Muscle of leg (tissue), 16 donors: ENCODE data around the gene GATB. TPM values are rescaled to one million over a fixed set of nuclear protein-coding genes. Genes with fewer than 3 reads are reported as not detected.

Source experiments
- DNase-seq: peaks from one replicate; pipeline ENCODE4 v3.0.0; 2013
- H3K27ac ChIP-seq: one replicate; pipeline ENCODE4 v1.5.1; 2013; ENCODE audit warnings: mild to moderate bottlenecking, low read length, control low read depth
- H3K27me3 ChIP-seq: one replicate; pipeline ENCODE4 v1.6.1; 2013; ENCODE audit warnings: low read length; ENCODE audit not compliant: control insufficient read depth, insufficient read depth
- H3K36me3 ChIP-seq: one replicate; pipeline ENCODE4 v1.6.1; 2013; ENCODE audit warnings: low read length; ENCODE audit not compliant: control insufficient read depth, insufficient read depth
- H3K4me1 ChIP-seq: one replicate; pipeline ENCODE4 v1.6.1; 2013; ENCODE audit warnings: low read length; ENCODE audit not compliant: control insufficient read depth, insufficient read depth
- H3K4me3 ChIP-seq: one replicate; pipeline ENCODE4 v1.5.1; 2013; ENCODE audit warnings: low read length, control low read depth
- H3K9me3 ChIP-seq: replicated peaks from 2 replicates; pipeline ENCODE4 v1.6.1; 2013; ENCODE audit warnings: low read depth, low read length; ENCODE audit not compliant: control insufficient read depth
- WGBS: methylation state at CpG from one replicate; pipeline ENCODE4 v1.1.5; 2013; ENCODE audit warnings: missing lambda C conversion rate; ENCODE audit not compliant: insufficient coverage; 5-methylcytosine and 5-hydroxymethylcytosine counted together
- long read RNA-seq, 11 donors: transcript quantifications; one replicate each; lab custom pipeline, GENCODE V29; 2026
- polyA plus RNA-seq, 8 donors: library from polyadenylated mRNA; unstranded; fragments of 120-200 nt; gene quantifications; one replicate each; pipeline versions ENCODE4 v1.2.1 to v1.2.3, GENCODE V29; 2013; ENCODE audit warnings: inconsistent platforms in 1 of 8, low replicate concordance in 1 of 8; ENCODE audit not compliant: insufficient read length in 8 of 8, insufficient read depth in 1 of 8
- total RNA-seq: library from RNA; stranded (reverse); fragments of 120-200 nt; gene quantifications from one replicate; pipeline ENCODE4 v1.2.4, GENCODE V29; 2013

GATB gene, protein sequence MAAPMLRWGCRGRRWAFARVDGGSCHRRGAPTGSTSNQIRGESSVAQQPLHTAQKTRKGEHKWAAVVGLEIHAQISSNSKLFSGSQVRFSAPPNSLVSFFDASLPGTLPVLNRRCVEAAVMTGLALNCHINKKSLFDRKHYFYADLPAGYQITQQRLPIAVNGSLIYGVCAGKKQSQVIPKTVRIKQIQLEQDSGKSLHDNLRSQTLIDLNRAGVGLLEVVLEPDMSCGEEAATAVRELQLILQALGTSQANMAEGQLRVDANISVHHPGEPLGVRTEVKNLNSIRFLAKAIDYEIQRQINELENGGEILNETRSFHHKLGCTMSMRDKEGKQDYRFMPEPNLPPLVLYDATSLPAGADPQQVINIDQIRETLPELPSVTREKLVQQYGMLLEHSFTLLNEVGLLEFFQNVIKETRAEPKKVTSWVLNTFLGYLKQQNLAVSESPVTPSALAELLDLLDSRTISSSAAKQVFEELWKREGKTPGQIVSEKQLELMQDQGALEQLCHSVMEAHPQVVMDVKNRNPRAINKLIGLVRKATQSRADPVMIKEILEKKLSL
- total RNA-seq = 15.4 TPM
- polyA plus RNA-seq = 10 to 100 TPM; 18.0 to 23.9 (median 20.4) TPM
- long read RNA-seq, donor 1, partial matches to known transcripts = 0 of 3 reads
- long read RNA-seq, donor 1, other reads (novel, unspliced or antisense) = 0 of 3 reads
- long read RNA-seq, donor 2 = 0 reads
- long read RNA-seq, donor 3, transcript GATB-201 (13 exons, 2,385 nt) = major isoform, 10 of 11 reads
- long read RNA-seq, donor 3, partial matches to known transcripts = 0 of 11 reads
- long read RNA-seq, donor 3, other reads (novel, unspliced or antisense) = 0 of 11 reads
- long read RNA-seq, donor 4, partial matches to known transcripts = 0 of 3 reads
- long read RNA-seq, donor 4, other reads (novel, unspliced or antisense) = 0 of 3 reads
- long read RNA-seq, donor 5, transcript GATB-201 (13 exons, 2,385 nt) = major isoform, 8 of 10 reads
- long read RNA-seq, donor 5, partial matches to known transcripts = 0 of 10 reads
- long read RNA-seq, donor 5, other reads (novel, unspliced or antisense) = 0 of 10 reads
- long read RNA-seq, donor 6, transcript GATB-201 (13 exons, 2,385 nt) = major isoform, 6 of 8 reads
- long read RNA-seq, donor 6, partial matches to known transcripts = 0 of 8 reads
- long read RNA-seq, donor 6, other reads (novel, unspliced or antisense) = 0 of 8 reads
- long read RNA-seq, donor 7, partial matches to known transcripts = 0 of 2 reads
- long read RNA-seq, donor 7, other reads (novel, unspliced or antisense) = 0 of 2 reads
- long read RNA-seq, donor 8, partial matches to known transcripts = 0 of 1 reads
- long read RNA-seq, donor 8, other reads (novel, unspliced or antisense) = 0 of 1 reads
- long read RNA-seq, donor 9, partial matches to known transcripts = 0 of 3 reads
- long read RNA-seq, donor 9, other reads (novel, unspliced or antisense) = 0 of 3 reads
- long read RNA-seq, donor 10, partial matches to known transcripts = 0 of 4 reads
- long read RNA-seq, donor 10, other reads (novel, unspliced or antisense) = 0 of 4 reads
- long read RNA-seq, donor 11, partial matches to known transcripts = 0 of 5 reads
- long read RNA-seq, donor 11, other reads (novel, unspliced or antisense) = 0 of 5 reads

DNA sequence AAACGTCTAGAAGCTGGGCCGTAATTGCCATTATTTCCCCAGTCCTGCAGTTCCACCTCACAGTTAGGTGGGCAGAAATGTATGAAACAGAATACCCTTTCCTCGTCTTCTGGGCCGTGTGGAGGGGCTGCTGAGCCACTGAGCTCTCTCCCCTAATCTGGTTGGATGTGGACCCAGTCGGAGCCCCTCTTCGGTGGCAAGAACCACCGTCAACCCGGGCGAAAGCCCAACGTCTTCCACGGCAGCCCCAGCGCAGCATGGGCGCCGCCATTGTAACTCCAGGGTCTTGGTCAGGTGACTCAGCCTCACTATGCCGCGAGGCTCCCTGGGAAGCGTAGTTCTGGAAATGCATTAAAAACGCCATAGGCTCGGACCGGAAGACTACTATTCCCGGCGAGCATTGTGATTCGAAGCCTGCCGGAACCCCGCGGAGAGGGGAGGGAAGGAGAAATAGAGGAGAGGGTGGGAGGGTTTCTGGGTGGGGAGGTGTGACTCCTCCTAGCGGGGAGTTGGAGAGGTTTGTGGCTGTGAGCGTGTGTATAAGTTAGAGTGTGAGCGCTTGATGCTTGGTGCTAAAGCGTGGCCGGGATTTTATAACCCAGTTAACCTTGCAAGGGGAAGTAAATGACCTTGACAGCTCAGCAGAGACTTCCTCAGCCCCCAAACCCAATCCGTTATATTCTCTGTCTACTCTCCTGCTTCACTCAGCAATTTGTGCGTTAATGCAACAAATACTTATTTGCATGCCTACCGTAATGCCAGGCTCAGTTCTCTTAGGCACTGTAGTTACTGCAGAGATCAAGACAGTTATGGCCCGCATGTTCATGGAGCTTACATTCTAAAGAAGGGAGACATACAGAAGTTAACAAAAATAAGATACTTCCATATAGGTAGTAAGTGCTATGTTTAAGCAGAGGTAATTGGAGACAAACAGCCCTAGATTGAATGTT lies at the start of gene GATB:
GATB (minus strand) TSS at position 296 of the 950 bp plus-strand sequence; CDS start at position 271, 25 bp downstream.
- H3K4me3 ChIP-seq = peak within 1 kb of the TSS; percentile 83
- H3K36me3 ChIP-seq = peaks cover 6% of the 10 kb centered on the region
- 2% methylated on average over 29 of the region's 35 CpGs for WGBS
- no peaks in the 10 kb centered on the region for H3K27me3 ChIP-seq
- peaks cover 7% of the 10 kb centered on the region for H3K4me1 ChIP-seq
- H3K9me3 ChIP-seq = no peaks in the 10 kb centered on the region
- peak within 1 kb of the TSS; percentile 68 for H3K27ac ChIP-seq
- peak; percentile 99 for DNase-seq

DNA sequence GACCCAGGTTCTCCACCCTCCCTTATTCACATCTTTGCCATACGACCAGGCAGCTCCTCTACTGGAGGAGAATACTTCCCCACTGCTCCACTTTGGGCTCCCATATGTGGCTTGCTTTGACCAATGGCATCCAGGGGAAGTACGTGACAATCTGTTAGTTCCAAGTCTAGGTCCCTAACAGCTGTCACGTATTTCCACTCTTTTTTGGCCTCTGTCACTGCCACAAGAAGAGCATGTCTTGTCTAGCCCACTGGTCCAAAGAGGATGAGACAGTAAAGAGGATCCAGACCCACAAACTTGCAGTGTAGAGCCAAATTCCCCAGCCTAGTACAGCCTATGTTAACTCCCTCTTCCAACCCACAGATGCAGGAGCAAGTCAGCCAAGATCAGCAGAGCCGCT lies 49.7 kb upstream of the GATB start:
- Histone ChIP-seq H3K4me3 (no peak overlapping the region), H3K27me3 (no peaks in the 10 kb centered on the region), H3K27ac (no peak overlapping the region), H3K4me1 (peaks cover 12% of the 10 kb centered on the region), H3K9me3 (no peaks in the 10 kb centered on the region), H3K36me3 (no peaks in the 10 kb centered on the region)
- WGBS = 59% methylated on average over 3 of the region's 4 CpGs
- no peak for DNase-seq

DNA sequence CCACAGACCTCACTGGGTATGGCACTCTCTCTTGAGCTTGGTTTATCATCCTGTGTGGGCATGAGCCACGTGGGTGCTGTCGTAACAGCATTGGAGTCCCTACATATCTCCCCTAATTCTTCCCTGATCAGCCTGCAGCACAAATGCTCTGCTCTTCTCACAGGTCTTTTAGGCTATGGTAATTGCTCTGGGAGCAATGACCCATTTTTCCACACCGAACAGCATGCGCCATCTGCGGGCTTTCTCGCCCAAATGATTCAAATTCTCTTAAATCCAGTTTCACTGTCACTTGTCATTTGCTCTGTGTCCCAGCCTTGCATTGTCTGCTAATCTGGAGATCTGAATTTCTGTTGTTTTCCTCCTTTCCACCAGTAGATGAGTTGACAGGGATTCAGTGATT lies 48.9 kb upstream of the GATB start:
- Histone ChIP-seq H3K27me3 (no peaks in the 10 kb centered on the region), H3K4me1 (peaks cover 12% of the 10 kb centered on the region), H3K4me3 (no peak overlapping the region), H3K9me3 (no peaks in the 10 kb centered on the region), H3K36me3 (no peaks in the 10 kb centered on the region), H3K27ac (no peak overlapping the region)
- WGBS = 81% methylated on average over 6 of the region's 6 CpGs
- DNase-seq = no peak

DNA sequence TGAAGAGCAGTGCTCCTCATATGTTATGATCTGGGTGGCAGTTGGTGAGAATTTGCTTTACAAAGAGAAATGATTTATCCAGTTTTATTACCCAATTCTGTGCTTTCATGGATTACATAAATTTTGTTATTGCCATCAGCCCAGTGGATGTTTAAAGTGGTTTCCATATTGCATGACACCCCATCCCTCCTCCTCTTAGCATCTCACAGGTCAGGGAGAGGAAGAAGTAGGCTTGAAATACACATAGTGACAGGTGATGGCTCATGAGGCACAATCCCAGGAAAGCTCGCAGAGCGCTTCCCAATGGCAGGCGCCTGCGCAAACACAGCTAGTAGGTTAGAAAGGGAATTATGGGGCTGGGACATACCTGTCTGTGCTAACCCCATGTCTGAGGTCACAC lies 47.7 kb upstream of the GATB start:
- Histone ChIP-seq H3K4me1 (peaks cover 12% of the 10 kb centered on the region), H3K27me3 (no peaks in the 10 kb centered on the region), H3K4me3 (no peak overlapping the region), H3K27ac (no peak overlapping the region), H3K36me3 (no peaks in the 10 kb centered on the region), H3K9me3 (no peaks in the 10 kb centered on the region)
- no CpG with 5 or more reads among the region's 4 CpGs for WGBS
- no peak for DNase-seq

DNA sequence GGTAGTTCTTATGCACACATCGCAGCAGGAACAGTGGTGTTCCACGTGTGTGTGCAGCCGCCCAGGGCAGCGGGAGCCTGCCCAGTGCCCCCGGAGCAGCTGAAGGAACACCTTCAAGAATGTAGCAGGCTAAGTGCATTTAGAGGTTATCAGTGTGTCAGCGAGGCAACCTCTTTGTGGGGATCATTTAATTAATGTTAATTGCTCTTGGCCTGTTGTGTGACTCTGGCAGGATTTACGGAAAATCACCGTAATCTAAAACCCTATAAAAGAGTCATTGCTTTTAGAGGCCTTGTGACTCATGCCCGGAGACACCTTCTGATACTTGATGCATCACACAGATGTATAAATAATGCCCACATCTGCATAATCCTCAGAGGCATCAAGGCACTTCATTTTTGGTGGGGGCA lies 47.3 kb upstream of the GATB start:
- H3K36me3 ChIP-seq = no peaks in the 10 kb centered on the region
- peaks cover 12% of the 10 kb centered on the region for H3K4me1 ChIP-seq
- no peaks in the 10 kb centered on the region for H3K9me3 ChIP-seq
- WGBS = 29% methylated on average over 3 of the region's 9 CpGs
- no peaks in the 10 kb centered on the region for H3K27me3 ChIP-seq
- no peak overlapping the region for H3K27ac ChIP-seq
- no peak for DNase-seq
- H3K4me3 ChIP-seq = no peak overlapping the region

DNA sequence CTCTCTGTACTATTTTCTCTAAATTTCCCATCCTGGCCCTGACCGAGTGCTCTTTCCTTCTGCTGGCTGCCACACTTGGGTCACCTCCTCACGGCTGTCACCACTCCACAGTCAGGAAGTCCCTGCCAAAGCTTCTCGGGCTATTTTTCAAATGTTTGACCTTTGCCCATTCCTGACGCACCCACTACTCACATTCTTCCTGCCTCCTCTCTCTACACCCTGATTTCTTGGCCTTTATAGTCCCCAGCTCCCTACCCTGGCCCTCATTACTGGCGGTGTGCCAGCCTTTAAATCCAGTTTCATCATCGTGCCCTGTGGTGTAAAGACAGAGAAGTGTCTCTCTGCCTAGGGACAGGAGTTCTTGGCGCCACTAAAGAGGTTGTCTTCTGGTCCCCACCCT lies 46.4 kb upstream of the GATB start:
- no peak overlapping the region for H3K4me3 ChIP-seq
- 33% methylated on average over 4 of the region's 7 CpGs for WGBS
- peaks cover 12% of the 10 kb centered on the region for H3K4me1 ChIP-seq
- no peaks in the 10 kb centered on the region for H3K36me3 ChIP-seq
- H3K27me3 ChIP-seq = no peaks in the 10 kb centered on the region
- H3K27ac ChIP-seq = peak overlapping the region; percentile 48
- H3K9me3 ChIP-seq = no peaks in the 10 kb centered on the region
- peak; percentile 26 for DNase-seq

DNA sequence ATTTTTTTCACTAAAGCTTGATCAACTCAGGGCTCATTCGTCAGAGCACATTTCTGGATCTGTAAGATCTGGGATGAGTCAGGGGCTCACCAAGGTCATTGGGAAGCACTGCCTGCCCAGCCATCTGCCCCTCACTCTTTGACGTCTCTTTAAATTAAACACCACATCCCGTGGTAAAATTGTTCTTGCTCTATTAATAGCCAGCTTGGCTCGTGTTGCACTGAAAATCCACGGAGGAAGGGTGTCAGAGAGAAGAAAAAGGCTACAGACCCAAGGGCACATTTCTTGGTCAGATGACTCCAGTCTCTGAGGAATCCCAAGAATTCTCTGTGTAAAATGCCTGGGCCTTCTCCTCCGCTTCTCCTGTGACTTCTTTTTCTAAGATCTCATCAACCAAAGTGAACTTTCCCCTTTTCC lies 45.7 kb upstream of the GATB start:
- Histone ChIP-seq H3K27ac (peak overlapping the region; percentile 48), H3K27me3 (no peaks in the 10 kb centered on the region), H3K9me3 (no peaks in the 10 kb centered on the region), H3K4me3 (no peak overlapping the region), H3K36me3 (no peaks in the 10 kb centered on the region), H3K4me1 (peaks cover 12% of the 10 kb centered on the region)
- WGBS = 18% methylated on average over 4 of the region's 6 CpGs
- DNase-seq = peak; percentile 20

DNA sequence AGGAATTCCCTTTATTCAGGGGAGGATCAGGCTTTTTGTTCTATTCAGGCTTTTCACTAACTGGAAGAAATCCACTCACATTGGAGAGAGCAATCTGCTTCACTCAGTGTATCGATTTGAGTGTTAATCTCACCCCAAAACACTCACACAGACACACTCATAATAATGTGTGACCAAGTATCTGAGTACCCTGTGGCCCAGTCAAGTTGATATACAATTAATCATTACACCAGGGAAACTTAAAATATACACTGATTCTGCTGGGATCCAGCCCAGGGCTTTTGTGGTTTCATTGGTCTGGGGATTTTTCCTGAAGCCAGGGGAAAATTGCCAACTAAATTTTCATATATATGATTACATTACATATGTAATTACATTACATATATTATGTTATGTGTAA lies 44.0 kb upstream of the GATB start:
- Histone ChIP-seq H3K9me3 (no peaks in the 10 kb centered on the region), H3K4me1 (peaks cover 12% of the 10 kb centered on the region), H3K27me3 (no peaks in the 10 kb centered on the region), H3K27ac (no peak overlapping the region), H3K4me3 (no peak overlapping the region), H3K36me3 (no peaks in the 10 kb centered on the region)
- WGBS = no CpG with 5 or more reads among the region's 1 CpG
- DNase-seq = no peak
